RWPE2 (cell line): ENCODE results near the gene KDSR.
A peak's percentile ranks its signal among the peaks of the same experiment; 100 is the strongest.

Experiments
- ATAC-seq: fragments of 200-7000 bp; cut with Tn5 transposase; 3 replicates; pipeline ENCODE4 v1.9.1; 2021; ENCODE audit warnings: low read depth
- DNase-seq: peaks from one replicate; pipeline ENCODE4 v3.0.0-alpha.2; 2020; ENCODE audit warnings: low spot score
- H3K27ac ChIP-seq: fragments of 450-650 bp; 2 replicates; pipeline ENCODE4 v1.5.1; 2017; ENCODE audit warnings: mild to moderate bottlenecking; ENCODE audit not compliant: poor library complexity, severe bottlenecking
- H3K27me3 ChIP-seq: fragments of 250-450 bp; sonication (Bioruptor Pico); 2 replicates; pipeline ENCODE4 v1.5.1; 2021; ENCODE audit warnings: mild to moderate bottlenecking, moderate library complexity; ENCODE audit not compliant: insufficient read depth, poor library complexity, severe bottlenecking
- H3K36me3 ChIP-seq: fragments of 250-450 bp; sonication (Bioruptor Pico); 2 replicates; pipeline ENCODE4 v1.5.1; 2020; ENCODE audit warnings: low read depth, mild to moderate bottlenecking, moderate library complexity
- H3K4me1 ChIP-seq: fragments of 250-450 bp; sonication (Bioruptor Pico); 2 replicates; pipeline ENCODE4 v1.5.1; 2021; ENCODE audit warnings: mild to moderate bottlenecking, moderate library complexity; ENCODE audit not compliant: insufficient read depth, poor library complexity, severe bottlenecking
- H3K4me3 ChIP-seq: fragments of 250-450 bp; sonication (Bioruptor Pico); 2 replicates; pipeline ENCODE4 v1.5.1; 2021; ENCODE audit warnings: mild to moderate bottlenecking, moderate library complexity; ENCODE audit not compliant: severe bottlenecking
- H3K9me3 ChIP-seq: fragments of 250-450 bp; sonication (Bioruptor Pico); 2 replicates; pipeline ENCODE4 v1.5.1; 2021; ENCODE audit warnings: mild to moderate bottlenecking, moderate library complexity; ENCODE audit not compliant: severe bottlenecking
- CTCF ChIP-seq: fragments of 450-650 bp; IDR thresholded peaks from one replicate; pipeline ENCODE4 v1.5.1; 2017; ENCODE audit warnings: mild to moderate bottlenecking, moderate library complexity; ENCODE audit not compliant: poor library complexity, severe bottlenecking

Gene KDSR

GRCh38 chr18:63407734-63408133 is 40.7 kb upstream of the KDSR start:
- Histone ChIP-seq H3K4me3 (no peak overlapping the region), H3K27ac (peak overlapping the region; percentile 86), H3K9me3 (no peaks in the 10 kb centered on the region), H3K4me1 (peaks cover 48% of the 10 kb centered on the region), H3K27me3 (no peaks in the 10 kb centered on the region), H3K36me3 (peaks cover 89% of the 10 kb centered on the region)
- no peak for ATAC-seq
- TF ChIP-seq CTCF = no peak
- DNase-seq = no peak

- Histone ChIP-seq H3K27ac (no peak overlapping the region), H3K27me3 (no peaks in the 10 kb centered on the region), H3K9me3 (no peaks in the 10 kb centered on the region), H3K4me3 (no peak overlapping the region), H3K36me3 (peaks cover 94% of the 10 kb centered on the region), H3K4me1 (peaks cover 36% of the 10 kb centered on the region)
- TF ChIP-seq CTCF = no peak
- no peak for DNase-seq
- no peak for ATAC-seq
Observed at GRCh38 chr18:63405986-63406385, 39.0 kb upstream of the KDSR start.

GRCh38 chr18:63402246-63403162 is 35.5 kb upstream of the KDSR start:
- peaks cover 95% of the 10 kb centered on the region for H3K36me3 ChIP-seq
- H3K9me3 ChIP-seq = no peaks in the 10 kb centered on the region
- no peak overlapping the region for H3K27ac ChIP-seq
- ATAC-seq = no peak
- H3K4me3 ChIP-seq = no peak overlapping the region
- no peaks in the 10 kb centered on the region for H3K27me3 ChIP-seq
- TF ChIP-seq CTCF = no peak
- peaks cover 2% of the 10 kb centered on the region for H3K4me1 ChIP-seq
- DNase-seq = no peak

GRCh38 chr18:63399300-63399699 is 32.3 kb upstream of the KDSR start:
- Histone ChIP-seq H3K9me3 (no peaks in the 10 kb centered on the region), H3K4me3 (no peak overlapping the region), H3K36me3 (peaks cover 92% of the 10 kb centered on the region), H3K27me3 (no peaks in the 10 kb centered on the region), H3K4me1 (no peaks in the 10 kb centered on the region), H3K27ac (no peak overlapping the region)
- TF ChIP-seq CTCF = no peak
- ATAC-seq (no peak), DNase-seq (no peak)

GRCh38 chr18:63397349-63397748 is 30.3 kb upstream of the KDSR start:
- DNase-seq = no peak
- peaks cover 87% of the 10 kb centered on the region for H3K36me3 ChIP-seq
- H3K4me1 ChIP-seq = no peaks in the 10 kb centered on the region
- ATAC-seq = no peak
- TF ChIP-seq CTCF = no peak
- no peaks in the 10 kb centered on the region for H3K27me3 ChIP-seq
- no peak overlapping the region for H3K4me3 ChIP-seq
- H3K27ac ChIP-seq = no peak overlapping the region
- no peaks in the 10 kb centered on the region for H3K9me3 ChIP-seq
